OCI-LY3 (cell line): ENCODE results near the gene CDH23.

ENCODE experiments used
- H2AFZ ChIP-seq: fragments of 200-600, 300-600 bp; shearing (Covaris generic); 2 replicates; pipeline ENCODE4 v1.6.0; 2014; ENCODE audit warnings: antibody characterized with exemption, low read depth, low read length
- H3K27ac ChIP-seq: fragments of 200-600, 300-600 bp; sonication (generic); 2 replicates; pipeline ENCODE4 v1.5.1; 2014; ENCODE audit warnings: mild to moderate bottlenecking, low read length, moderate library complexity, mixed read lengths
- H3K27me3 ChIP-seq: fragments of 200-600, 300-600 bp; sonication (generic); 2 replicates; pipeline ENCODE4 v1.6.1; 2014; ENCODE audit warnings: low read depth, low read length, mixed read lengths
- H3K36me3 ChIP-seq: fragments of 200-600, 300-600 bp; sonication (generic); replicated peaks from 2 replicates; pipeline ENCODE3; 2014; ENCODE audit warnings: low read depth, low read length, mixed read lengths
- H3K4me1 ChIP-seq: fragments of 300-600, 200-600 bp; sonication (generic); 2 replicates; pipeline ENCODE4 v1.6.1; 2014; ENCODE audit warnings: low read length, mixed read lengths
- H3K4me2 ChIP-seq: fragments of 200-600, 300-600 bp; sonication (generic); 2 replicates; pipeline ENCODE4 v1.6.1; 2014; ENCODE audit warnings: low read length, mixed read lengths
- H3K4me3 ChIP-seq: fragments of 300-600, 200-600 bp; sonication (generic); 2 replicates; pipeline ENCODE4 v1.5.1; 2014; ENCODE audit warnings: antibody characterized with exemption, mild to moderate bottlenecking, low read length, moderate library complexity
- H3K79me2 ChIP-seq: fragments of 300-600, 200-600 bp; shearing (Covaris generic); 2 replicates; pipeline ENCODE4 v1.6.1; 2014; ENCODE audit warnings: mild to moderate bottlenecking, low read length, mixed read lengths
- H3K9ac ChIP-seq: fragments of 300-600, 200-600 bp; shearing (Covaris generic); 2 replicates; pipeline ENCODE4 v1.6.0; 2014; ENCODE audit warnings: mild to moderate bottlenecking, low read length, moderate library complexity
- H3K9me3 ChIP-seq: fragments of 200-600, 300-600 bp; shearing (Covaris generic); 2 replicates; pipeline ENCODE4 v1.6.1; 2014; ENCODE audit warnings: low read length, mixed read lengths; ENCODE audit not compliant: insufficient read depth
- H4K20me1 ChIP-seq: fragments of 200-600, 300-600 bp; sonication (generic); 2 replicates; pipeline ENCODE4 v1.6.1; 2016; ENCODE audit warnings: low read length, mixed read lengths; ENCODE audit not compliant: insufficient read depth
- CTCF ChIP-seq: fragments of 200-600, 300-600 bp; sonication (generic); IDR thresholded peaks from 2 replicates; pipeline ENCODE4 v1.5.1; 2014; ENCODE audit warnings: antibody characterized with exemption, low read length, low read depth
- EZH2phosphoT487 ChIP-seq: fragments of 200-600 bp; shearing (Covaris generic); IDR thresholded peaks from 2 replicates; pipeline ENCODE4 v1.6.1; 2018; ENCODE audit warnings: antibody characterized with exemption, mixed run types, low read depth

Gene CDH23

GRCh38 chr10:71565284-71566000, 168.7 kb downstream of the CDH23 start:
- no peaks in the 10 kb centered on the region for H4K20me1 ChIP-seq
- TF ChIP-seq EZH2phosphoT487 (no peak), CTCF (no peak)
- no peaks in the 10 kb centered on the region for H3K9me3 ChIP-seq
- H3K4me1 ChIP-seq, result no peaks in the 10 kb centered on the region
- H3K4me3 ChIP-seq, result no peak overlapping the region
- no peaks in the 10 kb centered on the region for H3K27me3 ChIP-seq
- no peaks in the 10 kb centered on the region for H3K79me2 ChIP-seq
- no peaks in the 10 kb centered on the region for H3K36me3 ChIP-seq
- no peak overlapping the region for H2AFZ ChIP-seq
- H3K9ac ChIP-seq, result no peak overlapping the region
- H3K4me2 ChIP-seq, result no peak overlapping the region
- H3K27ac ChIP-seq, result no peak overlapping the region

- no peak overlapping the region for H3K27ac ChIP-seq
- no peaks in the 10 kb centered on the region for H3K36me3 ChIP-seq
- no peaks in the 10 kb centered on the region for H4K20me1 ChIP-seq
- no peaks in the 10 kb centered on the region for H3K79me2 ChIP-seq
- H3K4me2 ChIP-seq, result no peak overlapping the region
- H3K27me3 ChIP-seq, result no peaks in the 10 kb centered on the region
- no peak overlapping the region for H2AFZ ChIP-seq
- H3K4me3 ChIP-seq, result no peak overlapping the region
- no peak overlapping the region for H3K9ac ChIP-seq
- H3K9me3 ChIP-seq, result no peaks in the 10 kb centered on the region
- H3K4me1 ChIP-seq, result no peaks in the 10 kb centered on the region
- TF ChIP-seq CTCF, result no peak
- TF ChIP-seq EZH2phosphoT487, result no peak
Measured at GRCh38 chr10:71567006-71567405, 170.3 kb downstream of the CDH23 start.

GRCh38 chr10:71568896-71569492, 172.3 kb downstream of the CDH23 start:
- Histone ChIP-seq H2AFZ (no peak overlapping the region), H3K4me2 (no peak overlapping the region), H3K27me3 (no peaks in the 10 kb centered on the region), H3K4me3 (no peak overlapping the region), H3K36me3 (no peaks in the 10 kb centered on the region), H3K9ac (no peak overlapping the region), H3K9me3 (no peaks in the 10 kb centered on the region), H4K20me1 (no peaks in the 10 kb centered on the region), H3K79me2 (no peaks in the 10 kb centered on the region), H3K27ac (no peak overlapping the region), H3K4me1 (no peaks in the 10 kb centered on the region)
- TF ChIP-seq EZH2phosphoT487 (no peak), CTCF (no peak)

- no peak overlapping the region for H3K27ac ChIP-seq
- H3K27me3 ChIP-seq, result no peaks in the 10 kb centered on the region
- no peaks in the 10 kb centered on the region for H3K79me2 ChIP-seq
- H3K36me3 ChIP-seq, result no peaks in the 10 kb centered on the region
- no peak overlapping the region for H3K4me3 ChIP-seq
- H3K4me2 ChIP-seq, result no peak overlapping the region
- TF ChIP-seq CTCF (peak; percentile 74), EZH2phosphoT487 (no peak)
- H3K9ac ChIP-seq, result no peak overlapping the region
- no peak overlapping the region for H2AFZ ChIP-seq
- H4K20me1 ChIP-seq, result no peaks in the 10 kb centered on the region
- no peaks in the 10 kb centered on the region for H3K9me3 ChIP-seq
- H3K4me1 ChIP-seq, result no peaks in the 10 kb centered on the region
Measured at GRCh38 chr10:71569775-71570588, 173.3 kb downstream of the CDH23 start.
